ENCODE results near the gene ADAMTS3.
"Not testable (repeated sequence)": the region's sequence is repeated elsewhere in the genome, so short reads cannot be mapped to it uniquely, and the experiment has no call there.

Gene ADAMTS3

DNA sequence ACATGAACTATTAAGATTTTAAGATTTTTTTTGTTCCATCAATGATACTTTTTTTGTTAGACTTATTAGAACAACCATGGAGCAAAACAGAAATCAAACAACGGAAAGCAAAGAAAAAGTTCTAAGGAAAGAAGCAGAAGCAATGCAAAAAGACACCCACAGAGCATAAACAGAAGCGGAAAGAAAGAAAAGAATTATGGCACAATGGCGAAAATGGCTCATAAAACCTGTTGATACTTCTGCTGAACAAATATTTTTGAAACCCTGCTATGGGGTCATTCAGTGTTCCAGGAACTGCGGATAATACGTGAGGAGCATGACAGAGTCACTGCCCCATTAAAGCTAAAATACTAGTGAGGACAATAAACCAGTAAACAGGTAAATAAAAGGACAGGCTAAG lies 138.0 kb downstream of the ADAMTS3 start:
- no peak for DNase-seq (ENCODE audit: insufficient read length, low spot score)
- FAIRE-seq, result no peak
- TF ChIP-seq POLR2A (IDR thresholded peaks at IDR 0.05; ENCODE audit: low read depth, low read length), result no peak

DNA sequence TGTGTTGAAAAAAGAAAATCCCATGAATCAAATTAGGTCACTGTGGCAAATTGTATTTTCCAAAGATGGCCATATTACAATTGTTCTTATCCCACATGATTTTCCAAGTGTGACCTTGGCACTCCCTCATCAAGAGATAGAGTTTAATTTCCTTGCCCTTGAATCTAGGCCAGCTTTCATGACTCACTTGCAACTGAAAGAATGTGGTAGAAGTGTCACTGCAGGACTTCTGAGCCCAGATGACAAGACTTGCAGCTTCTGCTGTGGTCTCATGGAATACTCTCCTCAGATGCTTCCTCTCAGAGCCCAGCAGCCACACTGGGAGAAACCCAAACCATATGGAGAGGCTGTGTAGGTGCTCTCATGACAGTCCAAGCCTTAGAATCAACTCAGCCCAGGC lies 139.0 kb downstream of the ADAMTS3 start:
- TF ChIP-seq POLR2A (IDR thresholded peaks at IDR 0.05; ENCODE audit: low read depth, low read length), result no peak

GRCh38 chr4:72429397-72429889 lies 139.6 kb downstream of the ADAMTS3 start:
- FAIRE-seq (no peak), DNase-seq (ENCODE audit: insufficient read length, low spot score) (no peak)
- no peak for TF ChIP-seq POLR2A (IDR thresholded peaks at IDR 0.05; ENCODE audit: low read depth, low read length)

More for the DNA sequence above, 139.0 kb downstream of the ADAMTS3 start:
- DNase-seq (ENCODE audit: insufficient read length, low spot score), result no peak
- no peak for FAIRE-seq

- no peak for TF ChIP-seq POLR2A (IDR thresholded peaks at IDR 0.05; ENCODE audit: low read depth, low read length)
- DNase-seq (ENCODE audit: insufficient read length, low spot score) (no peak), FAIRE-seq (no peak)
These were observed 142.0 kb downstream of the ADAMTS3 start for GRCh38 chr4:72427057-72427456.

DNA sequence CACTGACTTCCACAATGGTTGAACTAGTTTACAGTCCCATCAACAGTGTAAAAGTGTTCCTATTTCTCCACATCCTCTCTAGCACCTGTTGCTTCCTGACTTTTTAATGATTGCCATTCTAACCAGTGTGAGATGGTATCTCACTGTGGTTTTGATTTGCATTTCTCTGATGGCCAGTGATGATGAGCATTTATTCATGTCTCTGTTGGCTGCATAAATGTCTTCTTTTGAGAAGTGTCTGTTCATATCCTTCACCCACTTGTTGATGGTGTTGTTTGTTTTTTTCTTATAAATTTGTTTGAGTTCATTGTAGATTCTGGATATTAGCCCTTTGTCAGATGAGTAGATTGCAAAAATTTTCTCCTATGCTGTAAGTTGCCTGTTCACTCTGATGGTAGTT lies 143.1 kb downstream of the ADAMTS3 start:
- not testable (repeated sequence) for DNase-seq (ENCODE audit: insufficient read length, low spot score); FAIRE-seq

GRCh38 chr4:72424006-72424405 lies 145.0 kb downstream of the ADAMTS3 start:
- DNase-seq (ENCODE audit: insufficient read length, low spot score) (no peak), FAIRE-seq (no peak)
- no peak for TF ChIP-seq POLR2A (IDR thresholded peaks at IDR 0.05; ENCODE audit: low read depth, low read length)

GRCh38 chr4:72422416-72422815 lies 146.6 kb downstream of the ADAMTS3 start:
- DNase-seq (ENCODE audit: insufficient read length, low spot score), result no peak
- no peak for FAIRE-seq
- TF ChIP-seq POLR2A (IDR thresholded peaks at IDR 0.05; ENCODE audit: low read depth, low read length), result no peak

- DNase-seq (ENCODE audit: insufficient read length, low spot score), result no peak
These were observed 150.6 kb downstream of the ADAMTS3 start for GRCh38 chr4:72418458-72418857.

DNA sequence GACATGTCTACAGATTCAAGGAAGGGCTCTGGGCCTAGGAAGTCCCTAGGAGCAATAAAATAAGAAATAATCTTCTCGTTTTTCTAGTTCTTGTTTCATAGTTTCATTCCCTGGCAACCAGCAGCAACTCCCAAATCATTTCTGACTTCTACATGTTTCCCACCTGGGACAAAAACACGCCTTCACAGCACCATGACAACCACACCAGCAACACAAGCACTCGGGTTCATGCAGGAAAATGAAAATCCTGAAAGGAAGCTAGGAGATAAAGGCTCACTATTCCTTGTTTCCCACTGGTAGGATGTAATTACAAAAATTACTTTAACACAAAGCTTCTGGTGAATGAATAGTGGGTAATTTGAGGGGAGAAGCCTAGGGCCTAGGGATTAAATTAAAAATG lies 158.9 kb downstream of the ADAMTS3 start:
- FAIRE-seq, result no peak
- TF ChIP-seq POLR2A (IDR thresholded peaks at IDR 0.05; ENCODE audit: low read depth, low read length), result no peak
- DNase-seq (ENCODE audit: insufficient read length, low spot score), result no peak

More at GRCh38 chr4:72418458-72418857, 150.6 kb downstream of the ADAMTS3 start:
- TF ChIP-seq POLR2A (IDR thresholded peaks at IDR 0.05; ENCODE audit: low read depth, low read length), result no peak
- no peak for FAIRE-seq

DNA sequence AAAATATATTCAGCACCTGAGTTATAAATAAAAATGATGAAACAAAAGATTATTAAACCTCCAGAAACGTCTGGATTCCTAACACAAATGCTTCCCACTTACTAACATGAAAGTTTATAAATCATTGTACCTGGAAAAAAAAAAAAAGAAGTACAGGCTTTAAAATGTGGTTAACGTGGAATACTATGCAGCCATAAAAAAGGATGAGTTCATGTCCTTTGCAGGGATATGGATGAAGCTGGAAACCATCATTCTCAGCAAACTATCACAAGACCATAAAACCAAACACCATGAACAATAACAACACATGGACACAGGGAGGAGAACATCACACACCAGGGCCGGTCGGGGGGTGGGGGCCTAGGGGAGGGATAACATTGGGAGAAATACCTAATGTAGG lies 160.5 kb downstream of the ADAMTS3 start:
- DNase-seq (ENCODE audit: insufficient read length, low spot score) (no peak), FAIRE-seq (no peak)

DNA sequence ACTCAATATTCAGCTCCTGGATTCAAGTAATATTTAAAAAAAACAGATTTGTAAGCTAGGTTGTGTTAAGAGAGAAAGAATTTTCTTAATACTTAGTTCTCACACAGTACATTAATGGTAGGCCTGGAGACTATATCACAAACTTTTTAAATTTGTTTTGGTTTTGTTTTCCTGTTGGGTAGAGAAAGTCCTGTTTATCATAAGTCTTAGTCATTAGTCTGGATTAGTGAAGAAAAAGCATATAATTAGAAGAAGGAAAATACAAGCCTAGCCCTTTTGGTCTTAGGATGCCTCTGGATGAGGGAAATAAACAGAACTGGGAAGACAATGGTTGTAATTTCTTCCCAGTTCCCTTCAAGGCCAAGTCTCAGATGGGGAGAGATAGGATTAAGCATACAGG lies 163.6 kb downstream of the ADAMTS3 start:
- TF ChIP-seq POLR2A (IDR thresholded peaks at IDR 0.05; ENCODE audit: low read depth, low read length), result no peak
- FAIRE-seq, result no peak
- no peak for DNase-seq (ENCODE audit: insufficient read length, low spot score)

More for the DNA sequence above, 160.5 kb downstream of the ADAMTS3 start:
- TF ChIP-seq POLR2A (IDR thresholded peaks at IDR 0.05; ENCODE audit: low read depth, low read length), result no peak

DNA sequence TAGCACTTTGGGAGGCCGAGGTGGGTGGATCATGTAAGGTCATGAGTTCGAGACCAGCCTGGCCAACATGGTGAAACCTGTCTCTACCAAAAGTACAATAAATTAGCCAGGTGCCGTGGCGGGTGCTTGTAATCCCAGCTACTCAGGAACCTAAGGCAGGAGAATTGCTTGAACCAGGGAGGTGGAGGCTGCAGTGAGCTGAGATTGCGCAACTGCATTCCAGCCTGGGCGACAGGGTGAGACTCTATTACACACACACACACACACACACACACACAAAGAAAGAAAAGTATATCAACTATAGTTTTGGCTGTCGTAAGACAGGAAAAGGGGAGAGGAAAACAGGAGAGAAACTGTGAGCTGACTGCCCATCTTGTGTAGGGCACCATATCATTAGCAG lies 171.7 kb downstream of the ADAMTS3 start:
- FAIRE-seq (no peak), DNase-seq (ENCODE audit: insufficient read length, low spot score) (no peak)
- no peak for TF ChIP-seq POLR2A (IDR thresholded peaks at IDR 0.05; ENCODE audit: low read depth, low read length)

DNA sequence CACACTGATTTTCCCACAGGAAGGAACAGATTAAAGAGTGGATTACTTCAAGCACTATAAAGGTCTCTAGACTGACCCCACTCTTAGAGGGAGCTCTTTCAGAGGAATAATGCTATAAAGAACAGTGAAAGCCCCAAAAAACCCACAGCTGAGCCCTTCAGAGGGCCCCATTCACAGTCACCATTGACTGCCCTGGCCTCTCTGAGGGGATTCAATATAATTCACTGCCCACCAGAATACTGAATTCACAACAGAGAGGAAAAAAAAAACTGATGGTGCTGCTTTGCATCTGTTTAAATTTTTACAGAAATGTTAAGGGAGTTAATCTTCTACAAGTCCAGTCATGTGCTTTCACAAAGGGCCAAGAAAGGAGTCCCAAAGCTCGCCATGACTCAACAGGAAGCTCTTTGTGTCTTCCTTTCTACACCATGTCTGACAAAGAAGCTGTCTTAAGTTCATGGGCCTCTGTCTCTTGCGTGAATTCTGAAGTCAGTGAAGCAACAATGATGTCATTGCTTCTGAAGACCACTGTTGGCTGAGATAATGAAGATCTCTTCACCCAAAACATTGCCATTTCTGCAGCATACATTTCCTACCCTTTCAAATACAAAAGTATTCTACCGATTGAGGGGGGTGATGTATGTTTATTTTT lies 174.9 kb downstream of the ADAMTS3 start:
- no peak for DNase-seq (ENCODE audit: insufficient read length, low spot score)
- FAIRE-seq, result no peak

GRCh38 chr4:72391281-72391680 lies 177.7 kb downstream of the ADAMTS3 start:
- no peak for TF ChIP-seq POLR2A (IDR thresholded peaks at IDR 0.05; ENCODE audit: low read depth, low read length)
- FAIRE-seq (no peak), DNase-seq (ENCODE audit: insufficient read length, low spot score) (no peak)

More for the DNA sequence above, 174.9 kb downstream of the ADAMTS3 start:
- TF ChIP-seq POLR2A (IDR thresholded peaks at IDR 0.05; ENCODE audit: low read depth, low read length), result no peak

DNA sequence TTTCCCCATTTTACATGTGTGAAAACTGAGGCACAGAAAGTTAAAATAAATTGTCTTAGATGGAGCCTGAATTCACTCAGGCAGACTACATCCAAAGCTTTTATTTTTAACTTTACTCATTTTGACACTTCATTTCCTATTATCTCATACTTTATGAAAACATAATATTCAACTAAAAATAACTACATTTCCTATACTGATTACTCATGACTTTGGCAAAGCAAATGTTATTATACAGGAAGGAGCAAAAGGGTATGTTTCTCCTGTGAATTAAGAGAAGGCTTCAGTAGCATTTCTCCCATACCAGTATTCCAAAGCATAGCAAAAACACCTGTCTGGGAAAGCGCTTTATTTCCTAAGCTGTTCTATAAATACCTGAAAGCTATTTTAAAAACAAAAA lies 178.6 kb downstream of the ADAMTS3 start:
- FAIRE-seq (no peak), DNase-seq (ENCODE audit: insufficient read length, low spot score) (no peak)
- TF ChIP-seq POLR2A (IDR thresholded peaks at IDR 0.05; ENCODE audit: low read depth, low read length), result no peak
